PC-3 (cell line): ENCODE data around the gene USP17L15.
"Not testable (repeated sequence)": the region's sequence is repeated elsewhere in the genome, so short reads cannot be mapped to it uniquely, and the experiment has no call there.

ENCODE experiments used
- CTCF ChIP-seq: fragments of 300-600 bp; sonication (generic); conservative IDR thresholded peaks from 2 replicates; pipeline ENCODE4 v1.5.1; 2017; ENCODE audit warnings: antibody characterized with exemption, low read depth, mild to moderate bottlenecking, low read length
- EZH2 ChIP-seq: fragments of 300-600 bp; sonication (generic); IDR thresholded peaks from one replicate; pipeline ENCODE4 v1.6.1; 2017; ENCODE audit warnings: antibody characterized with exemption, mild to moderate bottlenecking, low read length; ENCODE audit not compliant: unreplicated experiment

GRCh38 chr4:9238461-9238860 lies 4.3 kb downstream of the USP17L15 start:
- not testable (repeated sequence) for TF ChIP-seq CTCF, EZH2
